ENCODE results near the gene HNRNPUL1. TPM values are rescaled to one million over a fixed set of nuclear protein-coding genes. Genes with fewer than 3 reads are reported as not detected.

HNRNPUL1 gene
- total and polyA plus RNA-seq, 9 of the 15 experiments (the other 6 are each of a cell fraction or from before 2014, with no cell fraction given) = 7.3 to 211 (median 85.0) TPM

DNA sequence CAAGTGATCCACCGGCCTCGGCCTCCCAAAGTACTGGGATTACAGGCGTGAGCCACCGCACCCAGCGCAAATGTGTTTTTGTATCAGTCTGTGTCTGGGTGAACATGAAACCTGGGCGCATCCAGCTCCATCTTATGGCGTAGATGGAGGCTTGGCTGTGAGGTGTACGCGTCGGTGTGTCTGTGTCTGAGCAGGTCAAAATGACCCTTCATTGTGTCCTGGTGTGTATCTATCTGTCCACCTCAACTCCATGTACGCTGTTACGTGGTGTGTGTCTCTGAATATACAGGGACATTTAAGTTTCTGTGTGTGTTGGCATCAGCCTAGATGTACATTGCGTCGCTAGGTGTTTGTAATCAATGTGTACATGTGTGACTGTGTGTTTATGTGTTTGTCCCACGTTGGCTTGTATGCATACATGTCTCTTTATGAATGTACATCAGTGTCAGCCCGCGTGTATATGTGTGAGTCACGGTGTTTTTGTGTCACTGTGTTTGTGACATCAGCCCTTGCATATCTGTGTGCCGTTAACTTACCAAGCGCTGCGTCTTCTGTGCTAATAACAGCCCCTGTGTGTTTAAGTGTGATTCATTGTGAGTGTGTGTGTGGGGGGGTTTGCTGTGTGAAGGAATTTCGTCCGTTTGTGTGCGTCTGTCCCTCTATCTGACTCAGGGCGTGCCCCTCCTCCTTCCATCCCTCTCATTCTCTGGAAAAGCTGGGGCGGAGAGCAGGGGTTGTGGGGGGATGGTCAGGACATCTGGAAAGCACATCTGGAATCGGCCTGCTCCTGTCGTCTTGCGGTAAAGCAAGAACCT, 38.7 kb upstream of the HNRNPUL1 start (continued):
- TF ChIP-seq, protein P1, sequence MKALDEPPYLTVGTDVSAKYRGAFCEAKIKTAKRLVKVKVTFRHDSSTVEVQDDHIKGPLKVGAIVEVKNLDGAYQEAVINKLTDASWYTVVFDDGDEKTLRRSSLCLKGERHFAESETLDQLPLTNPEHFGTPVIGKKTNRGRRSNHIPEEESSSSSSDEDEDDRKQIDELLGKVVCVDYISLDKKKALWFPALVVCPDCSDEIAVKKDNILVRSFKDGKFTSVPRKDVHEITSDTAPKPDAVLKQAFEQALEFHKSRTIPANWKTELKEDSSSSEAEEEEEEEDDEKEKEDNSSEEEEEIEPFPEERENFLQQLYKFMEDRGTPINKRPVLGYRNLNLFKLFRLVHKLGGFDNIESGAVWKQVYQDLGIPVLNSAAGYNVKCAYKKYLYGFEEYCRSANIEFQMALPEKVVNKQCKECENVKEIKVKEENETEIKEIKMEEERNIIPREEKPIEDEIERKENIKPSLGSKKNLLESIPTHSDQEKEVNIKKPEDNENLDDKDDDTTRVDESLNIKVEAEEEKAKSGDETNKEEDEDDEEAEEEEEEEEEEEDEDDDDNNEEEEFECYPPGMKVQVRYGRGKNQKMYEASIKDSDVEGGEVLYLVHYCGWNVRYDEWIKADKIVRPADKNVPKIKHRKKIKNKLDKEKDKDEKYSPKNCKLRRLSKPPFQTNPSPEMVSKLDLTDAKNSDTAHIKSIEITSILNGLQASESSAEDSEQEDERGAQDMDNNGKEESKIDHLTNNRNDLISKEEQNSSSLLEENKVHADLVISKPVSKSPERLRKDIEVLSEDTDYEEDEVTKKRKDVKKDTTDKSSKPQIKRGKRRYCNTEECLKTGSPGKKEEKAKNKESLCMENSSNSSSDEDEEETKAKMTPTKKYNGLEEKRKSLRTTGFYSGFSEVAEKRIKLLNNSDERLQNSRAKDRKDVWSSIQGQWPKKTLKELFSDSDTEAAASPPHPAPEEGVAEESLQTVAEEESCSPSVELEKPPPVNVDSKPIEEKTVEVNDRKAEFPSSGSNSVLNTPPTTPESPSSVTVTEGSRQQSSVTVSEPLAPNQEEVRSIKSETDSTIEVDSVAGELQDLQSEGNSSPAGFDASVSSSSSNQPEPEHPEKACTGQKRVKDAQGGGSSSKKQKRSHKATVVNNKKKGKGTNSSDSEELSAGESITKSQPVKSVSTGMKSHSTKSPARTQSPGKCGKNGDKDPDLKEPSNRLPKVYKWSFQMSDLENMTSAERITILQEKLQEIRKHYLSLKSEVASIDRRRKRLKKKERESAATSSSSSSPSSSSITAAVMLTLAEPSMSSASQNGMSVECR (CRISPR knock-in tag; IDR thresholded peaks at IDR 0.05) = peak; percentile 55
- TF ChIP-seq TAF9B (IDR thresholded peaks at IDR 0.05; ENCODE audit: partially characterized antibody) = peak; percentile 29
- TF ChIP-seq HDAC1 (IDR thresholded peaks at IDR 0.05) = peak in 1 of 2 experiments; percentile 79; a peak in 2 of 4 replicates
- TF ChIP-seq FOXP1 (CRISPR knock-in tag; IDR thresholded peaks at IDR 0.05) = peak; percentile 65; the same call in 1 of the 2 replicates
- TF ChIP-seq MTA3 (IDR thresholded peaks at IDR 0.05; ENCODE audit: borderline replicate concordance) = 0 out of 2 replicates have a peak, but pooled peaks have one; percentile 41
- peak; percentile 87; the same call in 1 of the 2 replicates for TF ChIP-seq LARP7 (IDR thresholded peaks at IDR 0.05)
- TF ChIP-seq, protein P2, sequence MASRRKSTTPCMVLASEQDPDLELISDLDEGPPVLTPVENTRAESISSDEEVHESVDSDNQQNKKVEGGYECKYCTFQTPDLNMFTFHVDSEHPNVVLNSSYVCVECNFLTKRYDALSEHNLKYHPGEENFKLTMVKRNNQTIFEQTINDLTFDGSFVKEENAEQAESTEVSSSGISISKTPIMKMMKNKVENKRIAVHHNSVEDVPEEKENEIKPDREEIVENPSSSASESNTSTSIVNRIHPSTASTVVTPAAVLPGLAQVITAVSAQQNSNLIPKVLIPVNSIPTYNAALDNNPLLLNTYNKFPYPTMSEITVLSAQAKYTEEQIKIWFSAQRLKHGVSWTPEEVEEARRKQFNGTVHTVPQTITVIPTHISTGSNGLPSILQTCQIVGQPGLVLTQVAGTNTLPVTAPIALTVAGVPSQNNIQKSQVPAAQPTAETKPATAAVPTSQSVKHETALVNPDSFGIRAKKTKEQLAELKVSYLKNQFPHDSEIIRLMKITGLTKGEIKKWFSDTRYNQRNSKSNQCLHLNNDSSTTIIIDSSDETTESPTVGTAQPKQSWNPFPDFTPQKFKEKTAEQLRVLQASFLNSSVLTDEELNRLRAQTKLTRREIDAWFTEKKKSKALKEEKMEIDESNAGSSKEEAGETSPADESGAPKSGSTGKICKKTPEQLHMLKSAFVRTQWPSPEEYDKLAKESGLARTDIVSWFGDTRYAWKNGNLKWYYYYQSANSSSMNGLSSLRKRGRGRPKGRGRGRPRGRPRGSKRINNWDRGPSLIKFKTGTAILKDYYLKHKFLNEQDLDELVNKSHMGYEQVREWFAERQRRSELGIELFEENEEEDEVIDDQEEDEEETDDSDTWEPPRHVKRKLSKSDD (conservative IDR thresholded peaks at IDR 0.05; ENCODE audit: low read length) = peak; percentile 59; the same call in 1 of the 2 replicates
- TF ChIP-seq, protein P3, sequence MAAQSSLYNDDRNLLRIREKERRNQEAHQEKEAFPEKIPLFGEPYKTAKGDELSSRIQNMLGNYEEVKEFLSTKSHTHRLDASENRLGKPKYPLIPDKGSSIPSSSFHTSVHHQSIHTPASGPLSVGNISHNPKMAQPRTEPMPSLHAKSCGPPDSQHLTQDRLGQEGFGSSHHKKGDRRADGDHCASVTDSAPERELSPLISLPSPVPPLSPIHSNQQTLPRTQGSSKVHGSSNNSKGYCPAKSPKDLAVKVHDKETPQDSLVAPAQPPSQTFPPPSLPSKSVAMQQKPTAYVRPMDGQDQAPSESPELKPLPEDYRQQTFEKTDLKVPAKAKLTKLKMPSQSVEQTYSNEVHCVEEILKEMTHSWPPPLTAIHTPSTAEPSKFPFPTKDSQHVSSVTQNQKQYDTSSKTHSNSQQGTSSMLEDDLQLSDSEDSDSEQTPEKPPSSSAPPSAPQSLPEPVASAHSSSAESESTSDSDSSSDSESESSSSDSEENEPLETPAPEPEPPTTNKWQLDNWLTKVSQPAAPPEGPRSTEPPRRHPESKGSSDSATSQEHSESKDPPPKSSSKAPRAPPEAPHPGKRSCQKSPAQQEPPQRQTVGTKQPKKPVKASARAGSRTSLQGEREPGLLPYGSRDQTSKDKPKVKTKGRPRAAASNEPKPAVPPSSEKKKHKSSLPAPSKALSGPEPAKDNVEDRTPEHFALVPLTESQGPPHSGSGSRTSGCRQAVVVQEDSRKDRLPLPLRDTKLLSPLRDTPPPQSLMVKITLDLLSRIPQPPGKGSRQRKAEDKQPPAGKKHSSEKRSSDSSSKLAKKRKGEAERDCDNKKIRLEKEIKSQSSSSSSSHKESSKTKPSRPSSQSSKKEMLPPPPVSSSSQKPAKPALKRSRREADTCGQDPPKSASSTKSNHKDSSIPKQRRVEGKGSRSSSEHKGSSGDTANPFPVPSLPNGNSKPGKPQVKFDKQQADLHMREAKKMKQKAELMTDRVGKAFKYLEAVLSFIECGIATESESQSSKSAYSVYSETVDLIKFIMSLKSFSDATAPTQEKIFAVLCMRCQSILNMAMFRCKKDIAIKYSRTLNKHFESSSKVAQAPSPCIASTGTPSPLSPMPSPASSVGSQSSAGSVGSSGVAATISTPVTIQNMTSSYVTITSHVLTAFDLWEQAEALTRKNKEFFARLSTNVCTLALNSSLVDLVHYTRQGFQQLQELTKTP (IDR thresholded peaks at IDR 0.05; ENCODE audit: low read depth in 1 of 2, partially characterized antibody in 2 of 2) = peak in 1 of 2 experiments; percentile 85
- TF ChIP-seq SMARCA5 (IDR thresholded peaks at IDR 0.05) = peak; percentile 45; the same call in 1 of the 2 replicates
- TF ChIP-seq ZNF311 (CRISPR knock-in tag; IDR thresholded peaks at IDR 0.05) = peak; percentile 73; the same call in 1 of the 2 replicates
- no peak for TF ChIP-seq HNRNPH1 (optimal IDR thresholded peaks at IDR 0.05; ENCODE audit: low read depth, low read length)
- no peak for TF ChIP-seq NFIX (CRISPR knock-in tag; IDR thresholded peaks at IDR 0.05; ENCODE audit: low read depth)
- TF ChIP-seq, protein P4, sequence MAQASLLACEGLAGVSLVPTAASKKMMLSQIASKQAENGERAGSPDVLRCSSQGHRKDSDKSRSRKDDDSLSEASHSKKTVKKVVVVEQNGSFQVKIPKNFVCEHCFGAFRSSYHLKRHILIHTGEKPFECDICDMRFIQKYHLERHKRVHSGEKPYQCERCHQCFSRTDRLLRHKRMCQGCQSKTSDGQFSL (CRISPR knock-in tag; IDR thresholded peaks at IDR 0.05) = peak; percentile 99
- TF ChIP-seq, protein P4 (tag; IDR thresholded peaks at IDR 0.05) = no peak

Data from K562 (cell line).